AG04450 (cell line): ENCODE measurements around the gene GPNMB. TPM values are rescaled to one million over a fixed set of nuclear protein-coding genes. Genes with fewer than 3 reads are reported as not detected.

ENCODE experiments used
- CTCF ChIA-PET: fragments of 300-600, 350-600 bp; formaldehyde crosslinking; extraction: SDS; loops from one replicate; lab custom pipeline; 2022; ENCODE audit warnings: antibody characterized with exemption, inconsistent platforms; lab: Charles Lee
- POLR2A ChIA-PET: fragments of 350-600 bp; formaldehyde crosslinking; extraction: SDS; loops from one replicate; lab custom pipeline; 2021; ENCODE audit warnings: antibody characterized with exemption, inconsistent platforms; lab: Yijun Ruan, JAX
- DNase-seq: peaks from one replicate; pipeline ENCODE4 v3.0.0-alpha.2; 2011; ENCODE audit warnings: low read depth, low spot score
- H3K27ac ChIP-seq: one replicate; pipeline ENCODE4 v1.5.1; 2012; ENCODE audit warnings: low read depth, low read length, control low read depth
- H3K27me3 ChIP-seq: one replicate; pipeline ENCODE4 v1.6.0; 2012; ENCODE audit warnings: low read length; ENCODE audit not compliant: control insufficient read depth, insufficient read depth
- H3K4me3 ChIP-seq: 2 replicates; pipeline ENCODE4 v1.5.1; 2011; ENCODE audit warnings: mild to moderate bottlenecking, low read depth, low read length, control low read depth
- H3K9me3 ChIP-seq: 2 replicates; pipeline ENCODE4 v1.5.1; 2012; ENCODE audit warnings: low read length; ENCODE audit not compliant: control insufficient read depth, insufficient read depth
- polyA plus RNA-seq: library from polyadenylated mRNA; depleted of rRNA; stranded (reverse); fragments of >200 nt; gene quantifications from 2 replicates; pipeline ENCODE4 v1.2.3, GENCODE V29; 2011
- TF ChIP-seq, protein P1 (sequence below): IDR thresholded peaks from 2 replicates; pipeline ENCODE4 v1.5.1; 2011; ENCODE audit warnings: low read depth, low read length, control low read depth, inconsistent platforms

Gene GPNMB
- polyA plus RNA-seq, 1 experiment = 6.8 TPM

DNA sequence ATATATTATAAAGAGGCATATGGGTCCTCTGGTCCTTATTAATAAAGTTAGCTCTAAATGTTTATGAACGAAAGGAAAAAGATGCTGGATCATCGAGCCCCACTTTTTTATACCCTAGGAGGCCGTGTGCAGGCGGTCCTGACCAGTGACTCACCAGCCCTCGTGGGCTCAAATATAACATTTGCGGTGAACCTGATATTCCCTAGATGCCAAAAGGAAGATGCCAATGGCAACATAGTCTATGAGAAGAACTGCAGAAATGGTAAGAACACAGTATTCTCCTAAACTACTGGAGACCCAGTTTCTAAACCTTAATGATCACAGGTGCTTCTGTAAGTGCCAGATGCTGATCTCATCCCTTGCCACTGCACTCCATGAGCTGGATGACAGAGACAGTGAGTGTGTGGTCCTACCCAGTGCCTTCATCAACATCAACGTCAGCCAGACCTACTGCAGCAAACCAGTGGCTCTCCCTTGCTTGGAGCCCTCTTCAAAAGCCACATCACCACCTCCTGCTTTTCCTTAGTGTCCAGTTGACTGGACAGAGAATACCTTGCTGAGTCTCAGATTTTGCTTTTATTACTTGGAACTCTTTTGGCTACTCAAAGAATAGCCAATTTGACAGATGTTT, 7.6 kb downstream of the GPNMB start:
- ChIA-PET CTCF (interaction anchor here (2.6 kb wide), 1 partner anchor 8 kb away, joined by 13 read pairs; no protein-coding TSS in a partner anchor), POLR2A (no interaction called here)
- H3K27me3 ChIP-seq = peaks cover 38% of the 10 kb centered on the region
- H3K27ac ChIP-seq = no peak overlapping the region
- H3K4me3 ChIP-seq = no peak overlapping the region
- H3K9me3 ChIP-seq = peaks cover 3% of the 10 kb centered on the region; the same call in 1 of the 2 replicates
- TF ChIP-seq, protein P1, sequence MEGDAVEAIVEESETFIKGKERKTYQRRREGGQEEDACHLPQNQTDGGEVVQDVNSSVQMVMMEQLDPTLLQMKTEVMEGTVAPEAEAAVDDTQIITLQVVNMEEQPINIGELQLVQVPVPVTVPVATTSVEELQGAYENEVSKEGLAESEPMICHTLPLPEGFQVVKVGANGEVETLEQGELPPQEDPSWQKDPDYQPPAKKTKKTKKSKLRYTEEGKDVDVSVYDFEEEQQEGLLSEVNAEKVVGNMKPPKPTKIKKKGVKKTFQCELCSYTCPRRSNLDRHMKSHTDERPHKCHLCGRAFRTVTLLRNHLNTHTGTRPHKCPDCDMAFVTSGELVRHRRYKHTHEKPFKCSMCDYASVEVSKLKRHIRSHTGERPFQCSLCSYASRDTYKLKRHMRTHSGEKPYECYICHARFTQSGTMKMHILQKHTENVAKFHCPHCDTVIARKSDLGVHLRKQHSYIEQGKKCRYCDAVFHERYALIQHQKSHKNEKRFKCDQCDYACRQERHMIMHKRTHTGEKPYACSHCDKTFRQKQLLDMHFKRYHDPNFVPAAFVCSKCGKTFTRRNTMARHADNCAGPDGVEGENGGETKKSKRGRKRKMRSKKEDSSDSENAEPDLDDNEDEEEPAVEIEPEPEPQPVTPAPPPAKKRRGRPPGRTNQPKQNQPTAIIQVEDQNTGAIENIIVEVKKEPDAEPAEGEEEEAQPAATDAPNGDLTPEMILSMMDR = no peak
- DNase-seq = no peak

DNA sequence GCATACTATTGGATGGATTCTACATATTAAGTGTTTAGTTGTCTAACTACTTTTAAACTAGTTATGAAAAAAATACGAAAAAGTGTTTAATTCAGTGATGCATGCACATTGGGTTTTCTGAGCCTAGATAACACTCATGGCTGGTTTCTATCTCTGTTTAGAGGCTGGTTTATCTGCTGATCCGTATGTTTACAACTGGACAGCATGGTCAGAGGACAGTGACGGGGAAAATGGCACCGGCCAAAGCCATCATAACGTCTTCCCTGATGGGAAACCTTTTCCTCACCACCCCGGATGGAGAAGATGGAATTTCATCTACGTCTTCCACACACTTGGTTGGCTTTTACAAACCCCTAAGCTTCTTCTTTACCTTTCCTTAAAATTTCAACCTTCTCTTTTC, 10.2 kb downstream of the GPNMB start:
- no peak overlapping the region for H3K4me3 ChIP-seq
- H3K27ac ChIP-seq = no peak overlapping the region
- ChIA-PET POLR2A (no interaction called here), CTCF (interaction anchor here (2.2 kb wide), 1 partner anchor 16 kb away, joined by 14 read pairs; no protein-coding TSS in a partner anchor)
- H3K27me3 ChIP-seq = peaks cover 28% of the 10 kb centered on the region
- no peak for DNase-seq
- TF ChIP-seq, protein P1 = no peak
- peaks cover 1% of the 10 kb centered on the region; the same call in 1 of the 2 replicates for H3K9me3 ChIP-seq

DNA sequence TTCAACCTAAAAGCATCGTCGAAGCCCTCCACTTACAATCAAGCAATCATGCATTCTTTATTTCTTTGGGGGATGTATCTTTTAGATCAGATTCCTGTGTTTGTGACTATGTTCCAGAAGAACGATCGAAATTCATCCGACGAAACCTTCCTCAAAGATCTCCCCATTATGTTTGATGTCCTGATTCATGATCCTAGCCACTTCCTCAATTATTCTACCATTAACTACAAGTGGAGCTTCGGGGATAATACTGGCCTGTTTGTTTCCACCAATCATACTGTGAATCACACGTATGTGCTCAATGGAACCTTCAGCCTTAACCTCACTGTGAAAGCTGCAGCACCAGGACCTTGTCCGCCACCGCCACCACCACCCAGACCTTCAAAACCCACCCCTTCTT, 13.8 kb downstream of the GPNMB start:
- Histone ChIP-seq H3K9me3 (no peaks in the 10 kb centered on the region), H3K4me3 (no peak overlapping the region), H3K27me3 (peaks cover 19% of the 10 kb centered on the region), H3K27ac (no peak overlapping the region)
- CTCF ChIA-PET = interaction anchor here (3.4 to 6.6 kb wide), 3 partner anchors 12 to 174 kb away, joined by 19 to 101 read pairs (median 20); no protein-coding TSS in a partner anchor
- TF ChIP-seq, protein P1 = no peak
- no peak for DNase-seq
- POLR2A ChIA-PET = no interaction called here

DNA sequence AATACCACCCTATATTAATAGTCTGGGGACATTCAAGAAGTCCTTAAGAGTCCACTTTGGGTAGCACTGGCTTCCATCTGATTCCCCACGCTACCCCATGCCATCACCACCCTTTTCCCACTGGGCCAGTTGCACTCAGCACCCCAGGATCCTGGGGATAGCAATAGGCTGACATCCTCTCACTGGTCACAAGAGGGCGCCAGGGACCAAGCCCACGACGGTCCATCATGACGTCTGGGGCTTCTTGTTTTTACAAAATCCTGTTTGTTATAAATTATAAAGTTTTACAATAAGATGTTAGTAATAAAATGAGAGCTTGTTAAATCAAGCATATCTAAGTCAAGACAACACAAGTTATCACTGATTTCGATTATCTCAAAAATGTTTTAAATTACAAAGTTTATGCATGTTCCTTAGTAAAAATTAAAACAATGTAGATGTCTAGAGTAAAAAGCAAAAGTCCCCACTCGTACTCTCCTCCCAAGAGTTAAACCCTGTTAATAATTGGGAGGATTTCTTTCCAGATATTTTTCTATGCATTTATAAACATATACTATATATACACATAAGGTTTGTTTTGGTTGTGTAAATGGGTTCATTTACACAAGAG, 15.4 kb downstream of the GPNMB start:
- Histone ChIP-seq H3K9me3 (no peaks in the 10 kb centered on the region), H3K4me3 (no peak overlapping the region), H3K27ac (no peak overlapping the region), H3K27me3 (peaks cover 15% of the 10 kb centered on the region)
- ChIA-PET CTCF (interaction anchor here (0.5 to 6.6 kb wide), 58 partner anchors 9 to 453 kb away, joined by 3 to 101 read pairs (median 4); partner anchors contain the start of gene GPNMB), POLR2A (no interaction called here)
- DNase-seq = peak; percentile 33
- TF ChIP-seq, protein P1 = peak; percentile 96
